Activated CD4-positive, alpha-beta T cell treated with anti-CD3 and anti-CD28 coated beads, Interleukin-2, amount 50 U/mL, for 24 hours (primary cell): ENCODE data around the gene SOX9.
"Not testable (repeated sequence)": the region's sequence is repeated elsewhere in the genome, so short reads cannot be mapped to it uniquely, and the experiment has no call there.

Experiments used
- DNase-seq, 2 donors: peaks; one replicate each; pipeline ENCODE4 v3.0.0-alpha.2; 2020; ENCODE audit warnings: low read depth in 1 of 2, low spot score in 1 of 2

SOX9 gene

GRCh38 chr17:72110942-72111318 is 9.9 kb upstream of the SOX9 start:
- no peak for DNase-seq

- DNase-seq: no peak
These were observed 9.4 kb upstream of the SOX9 start for GRCh38 chr17:72111336-72111923.

DNA sequence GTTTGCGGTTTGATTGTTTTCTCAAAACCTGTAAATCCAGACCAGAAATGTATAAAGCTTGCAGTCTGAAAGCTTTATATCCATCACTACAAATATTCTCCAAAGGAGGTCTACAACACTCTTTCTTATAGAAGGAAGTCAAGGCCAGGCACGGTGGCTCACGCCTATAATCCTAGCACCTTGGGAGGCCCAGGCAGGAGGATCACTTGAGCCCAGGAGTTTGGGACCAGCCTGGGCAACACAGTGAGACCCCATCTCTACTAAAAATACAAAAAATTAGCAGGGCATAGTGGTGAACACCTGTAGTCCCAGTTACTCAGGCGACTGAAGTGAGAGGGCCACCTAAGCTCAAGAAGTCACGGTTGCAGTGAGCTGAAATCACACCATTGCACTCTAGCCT is 8.9 kb upstream of the SOX9 start:
- not testable (repeated sequence) for DNase-seq

DNA sequence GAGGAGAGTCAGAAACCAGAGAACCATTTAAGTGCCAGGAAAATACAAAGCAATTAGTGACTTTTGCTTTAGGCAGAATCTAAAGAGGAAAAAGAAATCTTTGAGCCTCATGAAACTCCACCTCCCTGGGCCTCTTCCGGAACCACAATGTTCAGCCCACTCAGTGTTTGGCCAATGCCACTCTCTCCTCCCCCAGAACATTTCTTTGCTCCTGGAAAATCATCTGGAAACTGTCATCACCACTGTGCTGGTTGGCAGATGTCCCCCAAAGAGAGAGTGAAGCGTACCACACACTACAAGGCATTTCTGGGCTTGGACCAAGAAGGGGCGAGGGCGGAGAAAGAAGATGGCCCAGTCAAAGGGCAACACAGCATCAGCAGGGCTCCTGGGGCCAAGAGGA is 7.1 kb upstream of the SOX9 start:
- DNase-seq: no peak

- DNase-seq: no peak
These were observed 4.9 kb upstream of the SOX9 start for GRCh38 chr17:72115781-72116525.

DNA sequence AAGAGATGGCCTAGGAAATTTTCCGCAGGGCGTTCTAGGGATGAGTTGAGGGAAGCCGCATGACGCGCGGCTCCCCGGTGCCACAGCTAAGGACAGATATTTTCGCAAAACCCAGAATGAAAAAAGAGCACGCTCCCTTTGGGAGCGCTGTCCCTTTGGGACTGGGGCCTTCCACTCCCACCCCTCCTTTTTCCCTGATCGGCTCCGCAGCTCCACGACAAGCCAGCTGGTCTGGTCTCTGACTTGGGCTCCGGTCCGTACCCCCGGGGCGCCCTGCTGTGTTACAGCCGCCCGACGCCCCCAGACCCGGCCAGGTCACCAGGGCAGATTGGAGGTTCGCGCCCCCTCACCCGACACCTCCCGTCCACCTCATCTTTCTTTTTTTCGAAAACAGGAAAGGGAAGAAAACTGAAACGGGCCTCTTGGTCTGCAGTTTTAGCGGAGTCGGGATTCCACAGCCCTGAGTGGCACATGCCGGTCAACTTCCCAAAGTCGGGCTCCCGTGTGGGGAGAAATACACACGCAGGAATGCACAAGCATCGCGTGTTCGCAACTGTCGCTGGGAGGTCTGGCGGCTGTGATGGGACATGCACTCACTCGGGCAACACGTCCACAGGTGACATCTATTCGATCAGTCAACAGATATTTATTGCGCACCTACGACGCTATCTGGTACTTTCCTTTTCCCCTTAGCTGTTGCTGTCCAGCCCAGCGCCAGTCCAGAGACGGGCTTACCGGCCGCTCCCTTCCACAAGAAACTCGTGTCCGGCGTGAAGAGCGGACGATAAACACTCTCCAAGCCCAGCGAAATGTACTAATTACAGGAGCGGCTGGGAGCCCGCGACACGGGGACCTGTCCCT is 3.9 kb upstream of the SOX9 start:
- DNase-seq: no peak

- no peak for DNase-seq
These were observed 3.1 kb upstream of the SOX9 start for GRCh38 chr17:72117535-72118334.

GRCh38 chr17:72118335-72119076 is 2.3 kb upstream of the SOX9 start:
- DNase-seq: no peak

- DNase-seq: no peak
These were observed 1.5 kb upstream of the SOX9 start for GRCh38 chr17:72119077-72119872.

DNA sequence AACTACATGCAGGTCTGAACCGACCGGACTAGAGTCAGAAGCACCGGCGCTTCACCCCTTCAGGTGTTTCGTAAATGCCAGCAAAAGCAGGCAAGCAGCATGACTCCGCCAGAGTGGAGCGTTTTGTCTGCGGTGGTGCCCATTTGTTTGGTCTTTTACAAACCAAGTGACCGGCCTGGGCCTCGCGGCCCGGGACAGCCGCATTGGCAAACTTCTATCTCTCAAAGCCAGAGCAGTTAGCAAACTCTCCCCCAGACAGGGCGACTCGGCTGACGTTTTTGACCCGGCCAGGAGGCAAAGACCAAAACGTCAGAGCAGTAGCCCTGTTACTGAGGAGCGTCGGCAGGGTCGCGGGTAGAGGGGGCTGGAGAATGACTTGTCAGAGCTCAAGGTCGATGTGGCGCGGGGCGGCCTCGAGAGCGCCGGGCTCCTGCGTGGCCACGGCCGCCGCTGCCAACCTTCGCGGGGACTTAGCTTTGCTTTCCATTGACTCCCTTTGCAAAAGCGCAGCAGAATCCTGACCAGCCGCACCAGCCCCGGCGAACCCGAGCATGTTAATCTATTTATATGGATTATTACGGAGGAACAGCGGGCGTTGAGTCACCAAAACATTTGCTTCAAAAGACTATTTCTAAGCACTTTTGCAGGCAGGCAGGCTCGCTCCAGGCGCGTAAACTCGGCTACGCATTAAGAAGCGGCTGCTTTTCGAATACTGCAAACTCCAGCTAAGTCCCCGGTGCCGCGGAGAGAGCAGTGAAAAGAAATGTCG is 763 bp upstream of the SOX9 start:
- DNase-seq: no peak

GRCh38 chr17:72121164-72122009 is 567 bp downstream of the SOX9 start:
- DNase-seq: no peak

DNA sequence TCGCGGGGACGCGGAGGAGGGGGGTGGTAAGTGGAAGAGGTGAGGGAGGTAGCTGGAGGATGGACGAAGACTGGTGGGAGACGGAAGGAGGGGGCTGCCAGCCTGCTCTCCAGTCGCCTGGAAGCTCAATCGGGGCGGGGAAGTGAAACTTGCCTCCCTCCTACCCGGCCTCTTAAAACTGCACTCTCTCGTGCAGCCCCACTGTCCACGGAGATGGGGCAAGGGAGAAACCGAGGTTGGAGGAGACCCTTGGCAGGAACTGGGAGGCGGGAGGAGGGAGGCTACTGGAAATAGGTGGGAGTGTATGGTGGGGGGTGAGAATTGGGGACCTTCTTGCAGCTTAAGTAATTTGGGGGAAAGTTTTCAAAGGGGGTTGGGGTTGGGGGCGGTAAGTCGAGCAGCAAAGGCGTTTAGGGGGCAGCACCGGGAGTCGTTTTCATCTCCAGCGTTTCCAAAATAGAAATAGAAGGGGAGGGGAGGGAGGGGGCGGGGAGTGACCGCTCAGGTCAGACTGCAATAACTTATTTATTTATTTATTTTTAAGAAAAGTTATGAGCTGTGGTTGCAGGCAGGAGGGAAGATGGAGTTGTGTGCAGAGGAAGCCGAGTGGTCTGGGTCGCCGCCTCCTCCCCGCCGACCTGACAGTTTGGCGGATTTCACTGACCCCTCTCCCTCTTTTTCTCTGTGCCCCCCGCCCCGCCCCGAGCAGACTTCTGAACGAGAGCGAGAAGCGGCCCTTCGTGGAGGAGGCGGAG is 1.4 kb downstream of the SOX9 start:
- no peak for DNase-seq

GRCh38 chr17:72122765-72123529 is 2.1 kb downstream of the SOX9 start:
- DNase-seq: no peak

DNA sequence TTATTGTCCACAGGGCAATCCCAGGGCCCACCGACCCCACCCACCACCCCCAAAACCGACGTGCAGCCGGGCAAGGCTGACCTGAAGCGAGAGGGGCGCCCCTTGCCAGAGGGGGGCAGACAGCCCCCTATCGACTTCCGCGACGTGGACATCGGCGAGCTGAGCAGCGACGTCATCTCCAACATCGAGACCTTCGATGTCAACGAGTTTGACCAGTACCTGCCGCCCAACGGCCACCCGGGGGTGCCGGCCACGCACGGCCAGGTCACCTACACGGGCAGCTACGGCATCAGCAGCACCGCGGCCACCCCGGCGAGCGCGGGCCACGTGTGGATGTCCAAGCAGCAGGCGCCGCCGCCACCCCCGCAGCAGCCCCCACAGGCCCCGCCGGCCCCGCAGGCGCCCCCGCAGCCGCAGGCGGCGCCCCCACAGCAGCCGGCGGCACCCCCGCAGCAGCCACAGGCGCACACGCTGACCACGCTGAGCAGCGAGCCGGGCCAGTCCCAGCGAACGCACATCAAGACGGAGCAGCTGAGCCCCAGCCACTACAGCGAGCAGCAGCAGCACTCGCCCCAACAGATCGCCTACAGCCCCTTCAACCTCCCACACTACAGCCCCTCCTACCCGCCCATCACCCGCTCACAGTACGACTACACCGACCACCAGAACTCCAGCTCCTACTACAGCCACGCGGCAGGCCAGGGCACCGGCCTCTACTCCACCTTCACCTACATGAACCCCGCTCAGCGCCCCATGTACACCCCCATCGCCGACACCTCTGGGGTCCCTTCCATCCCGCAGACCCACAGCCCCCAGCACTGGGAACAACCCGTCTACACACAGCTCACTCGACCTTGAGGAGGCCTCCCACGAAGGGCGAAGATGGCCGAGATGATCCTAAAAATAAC is 3.0 kb downstream of the SOX9 start:
- no peak for DNase-seq

DNA sequence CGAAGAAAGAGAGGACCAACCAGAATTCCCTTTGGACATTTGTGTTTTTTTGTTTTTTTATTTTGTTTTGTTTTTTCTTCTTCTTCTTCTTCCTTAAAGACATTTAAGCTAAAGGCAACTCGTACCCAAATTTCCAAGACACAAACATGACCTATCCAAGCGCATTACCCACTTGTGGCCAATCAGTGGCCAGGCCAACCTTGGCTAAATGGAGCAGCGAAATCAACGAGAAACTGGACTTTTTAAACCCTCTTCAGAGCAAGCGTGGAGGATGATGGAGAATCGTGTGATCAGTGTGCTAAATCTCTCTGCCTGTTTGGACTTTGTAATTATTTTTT is 3.6 kb downstream of the SOX9 start:
- no peak for DNase-seq

DNA sequence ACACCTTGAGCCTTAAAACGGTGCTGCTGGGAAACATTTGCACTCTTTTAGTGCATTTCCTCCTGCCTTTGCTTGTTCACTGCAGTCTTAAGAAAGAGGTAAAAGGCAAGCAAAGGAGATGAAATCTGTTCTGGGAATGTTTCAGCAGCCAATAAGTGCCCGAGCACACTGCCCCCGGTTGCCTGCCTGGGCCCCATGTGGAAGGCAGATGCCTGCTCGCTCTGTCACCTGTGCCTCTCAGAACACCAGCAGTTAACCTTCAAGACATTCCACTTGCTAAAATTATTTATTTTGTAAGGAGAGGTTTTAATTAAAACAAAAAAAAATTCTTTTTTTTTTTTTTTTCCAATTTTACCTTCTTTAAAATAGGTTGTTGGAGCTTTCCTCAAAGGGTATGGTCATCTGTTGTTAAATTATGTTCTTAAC is 4.4 kb downstream of the SOX9 start:
- DNase-seq: no peak
